ENCODE results near the gene PRKN.

- TF ChIP-seq, protein P1, sequence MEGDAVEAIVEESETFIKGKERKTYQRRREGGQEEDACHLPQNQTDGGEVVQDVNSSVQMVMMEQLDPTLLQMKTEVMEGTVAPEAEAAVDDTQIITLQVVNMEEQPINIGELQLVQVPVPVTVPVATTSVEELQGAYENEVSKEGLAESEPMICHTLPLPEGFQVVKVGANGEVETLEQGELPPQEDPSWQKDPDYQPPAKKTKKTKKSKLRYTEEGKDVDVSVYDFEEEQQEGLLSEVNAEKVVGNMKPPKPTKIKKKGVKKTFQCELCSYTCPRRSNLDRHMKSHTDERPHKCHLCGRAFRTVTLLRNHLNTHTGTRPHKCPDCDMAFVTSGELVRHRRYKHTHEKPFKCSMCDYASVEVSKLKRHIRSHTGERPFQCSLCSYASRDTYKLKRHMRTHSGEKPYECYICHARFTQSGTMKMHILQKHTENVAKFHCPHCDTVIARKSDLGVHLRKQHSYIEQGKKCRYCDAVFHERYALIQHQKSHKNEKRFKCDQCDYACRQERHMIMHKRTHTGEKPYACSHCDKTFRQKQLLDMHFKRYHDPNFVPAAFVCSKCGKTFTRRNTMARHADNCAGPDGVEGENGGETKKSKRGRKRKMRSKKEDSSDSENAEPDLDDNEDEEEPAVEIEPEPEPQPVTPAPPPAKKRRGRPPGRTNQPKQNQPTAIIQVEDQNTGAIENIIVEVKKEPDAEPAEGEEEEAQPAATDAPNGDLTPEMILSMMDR (conservative IDR thresholded peaks at IDR 0.05 in 1 of 2, IDR thresholded peaks at IDR 0.05 in 1 of 2; ENCODE audit: low read depth in 1 of 2, low read length in 2 of 2) = no peak
- no peak for TF ChIP-seq EZH2 (IDR thresholded peaks at IDR 0.05; ENCODE audit: low read length, missing control alignments)
These were observed 106.3 kb downstream of the PRKN start for GRCh38 chr6:162621246-162621645.

Measured in fibroblast of lung (primary cell).